Spleen (tissue), 11 donors: ENCODE results near the gene TMEM207. TPM values are rescaled to one million over a fixed set of nuclear protein-coding genes. Genes with fewer than 3 reads are reported as not detected.

Source experiments
- DNase-seq: peaks from one replicate; pipeline ENCODE4 v3.0.0-alpha.2; 2020
- H3K27ac ChIP-seq, 8 donors: fragments of 200-600 bp; sonication (generic) in 7 of 8; 1 replicate in 4 of 8; 2 replicates in 4 of 8; pipeline versions ENCODE4 v1.5.0 to v1.8.0; 2016 to 2021; ENCODE audit warnings: inconsistent platforms in 4 of 8, mild to moderate bottlenecking in 4 of 8, moderate library complexity in 1 of 8
- H3K27me3 ChIP-seq, 7 donors: fragments of 200-600 bp; sonication (generic) in 6 of 7; replicated peaks in 1 of 7; 1 replicate in 4 of 7; 2 replicates in 3 of 7; pipeline versions ENCODE4 v1.5.0 to v1.8.0; 2016 to 2021; ENCODE audit warnings: inconsistent platforms in 3 of 7, mild to moderate bottlenecking in 1 of 7
- H3K36me3 ChIP-seq, 6 donors: fragments of 200-600 bp; sonication (generic) in 5 of 6; 1 replicate in 4 of 6; 2 replicates in 2 of 6; pipeline versions ENCODE4 v1.5.0 to v1.8.0; 2016 to 2021; ENCODE audit warnings: inconsistent platforms in 2 of 6
- H3K4me1 ChIP-seq, 6 donors: fragments of 200-600 bp; sonication (generic) in 5 of 6; 1 replicate in 3 of 6; 2 replicates in 3 of 6; pipeline versions ENCODE4 v1.5.0 to v1.8.0; 2016 to 2021; ENCODE audit warnings: inconsistent platforms in 3 of 6
- H3K4me3 ChIP-seq, 8 donors: fragments of 200-600 bp; sonication (generic) in 7 of 8; 1 replicate in 4 of 8; 2 replicates in 4 of 8; pipeline versions ENCODE4 v1.5.0 to v1.8.0; 2016 to 2021; ENCODE audit warnings: inconsistent platforms in 4 of 8, mild to moderate bottlenecking in 4 of 8, moderate library complexity in 2 of 8
- H3K9me3 ChIP-seq, 8 donors: fragments of 200-600 bp; sonication (generic) in 7 of 8; 1 replicate in 4 of 8; 2 replicates in 4 of 8; pipeline versions ENCODE4 v1.5.0 to v1.8.0; 2016 to 2021; ENCODE audit warnings: inconsistent platforms in 4 of 8
- CTCF ChIP-seq, 11 experiments: fragments of 200-600 bp in 7 of 11; fragments of 450-650 bp in 4 of 11; sonication (generic) in 4 of 11; IDR thresholded peaks in 8 of 11; conservative IDR thresholded peaks in 3 of 11; 1 replicate in 7 of 11; 2 replicates in 4 of 11; pipeline versions ENCODE4 v1.4.0 to v1.8.0; 2016 to 2021; ENCODE audit warnings: antibody characterized with exemption in 11 of 11, inconsistent platforms in 4 of 11, mild to moderate bottlenecking in 1 of 11
- POLR2A ChIP-seq, 3 donors: fragments of 450-650 bp; IDR thresholded peaks; one replicate each; pipeline ENCODE4 v1.5.1; 2017; ENCODE audit warnings: antibody characterized with exemption in 3 of 3, mild to moderate bottlenecking in 1 of 3
- POLR2AphosphoS5 ChIP-seq, 3 donors: sonication (generic); formaldehyde crosslinking; IDR thresholded peaks; one replicate each; pipeline ENCODE4 v1.5.1; 2017; ENCODE audit warnings: antibody characterized with exemption in 3 of 3
- WGBS, 5 donors: extraction: QIAGEN DNeasy Blood & Tissue Kit in 3 of 5; methylation state at CpG; one replicate each; pipeline versions ENCODE4 v1.1.5 to v1.1.7; 2013 to 2018; 5-methylcytosine and 5-hydroxymethylcytosine counted together
- intact Hi-C: fragments of 100-400 bp; cut with DNase I; formaldehyde crosslinking; loops from one replicate; pipeline ENCODE4 v1.15.0; 2023; ENCODE audit warnings: low total_unique reads
- polyA plus RNA-seq, 3 donors: library from polyadenylated mRNA; stranded (reverse); fragments of 200-250 nt; gene quantifications; one replicate each; pipeline ENCODE4 v1.2.1, GENCODE V29; 2013
- total RNA-seq, 7 donors: library from RNA; depleted of rRNA in 3 of 7; stranded (reverse); fragments of >200 nt in 3 of 7; fragmentation: NEBNext Ultra II Directional in 4 of 7; extraction: Animal tissue kit (Norgen Biotek cat#: 25700) in 4 of 7; gene quantifications; one replicate each; pipeline versions ENCODE4 v1.1.0 to v1.2.1, GENCODE V29; 2016 to 2021
- donor health status: healthy with polysubstance abuse.
- donor health status: DM: no; HTN: no; CAD: no; lungs with moderate emphysema.
- donor health status: DM: no; HTN: no; CAD: no.
- donor health status: Bipolar disorder and iron deficiency.
- donor health status: healthy.
- donor health status: DM: no; HTN: no; CAD: no.
- donor health status: DM: yes; HTN: yes; CAD: no.

Gene TMEM207
- total and polyA plus RNA-seq, 10 donors = not detected

- TF ChIP-seq POLR2A (IDR thresholded peaks at IDR 0.05) (no peak), POLR2AphosphoS5 (IDR thresholded peaks at IDR 0.05) (no peak), CTCF (IDR thresholded peaks at IDR 0.05 in 8 of 11, conservative IDR thresholded peaks at IDR 0.05 in 3 of 11) (no peak)
- intact Hi-C loops = no loop called here
These were observed 47.2 kb upstream of the TMEM207 start for GRCh38 chr3:190496859-190497258.

GRCh38 chr3:190495796-190496195, 46.1 kb upstream of the TMEM207 start:
- H3K4me3 ChIP-seq = no peak overlapping the region
- H3K36me3 ChIP-seq = no peaks in the 10 kb centered on the region
- no peak overlapping the region for H3K27ac ChIP-seq
- no peaks in the 10 kb centered on the region for H3K27me3 ChIP-seq
- 61 to 82% (median 75%) methylated on average over 5 of the region's 5 CpGs for WGBS, 5 donors
- no peaks in the 10 kb centered on the region for H3K4me1 ChIP-seq
- H3K9me3 ChIP-seq = no peaks in the 10 kb centered on the region
- DNase-seq = no peak
- TF ChIP-seq POLR2AphosphoS5 (IDR thresholded peaks at IDR 0.05) (no peak), POLR2A (IDR thresholded peaks at IDR 0.05) (no peak), CTCF (IDR thresholded peaks at IDR 0.05 in 8 of 11, conservative IDR thresholded peaks at IDR 0.05 in 3 of 11) (no peak)
- intact Hi-C loops = no loop called here

More at GRCh38 chr3:190496859-190497258, 47.2 kb upstream of the TMEM207 start:
- H3K27me3 ChIP-seq = no peaks in the 10 kb centered on the region
- WGBS, 5 donors = 30 to 69% (median 47%) methylated on average over 1 of the region's 1 CpG
- no peak overlapping the region for H3K27ac ChIP-seq
- no peaks in the 10 kb centered on the region for H3K9me3 ChIP-seq
- no peak for DNase-seq
- no peaks in the 10 kb centered on the region for H3K4me1 ChIP-seq
- H3K36me3 ChIP-seq = no peaks in the 10 kb centered on the region
- H3K4me3 ChIP-seq = no peak overlapping the region

GRCh38 chr3:190495354-190495753, 45.7 kb upstream of the TMEM207 start:
- H3K27ac ChIP-seq = no peak overlapping the region
- intact Hi-C loops = no loop called here
- H3K27me3 ChIP-seq = peaks cover 0 to 3% (median 0%) of the 10 kb centered on the region in 7 donors
- H3K4me1 ChIP-seq = no peaks in the 10 kb centered on the region
- DNase-seq = no peak
- TF ChIP-seq POLR2A (IDR thresholded peaks at IDR 0.05) (no peak), POLR2AphosphoS5 (IDR thresholded peaks at IDR 0.05) (no peak), CTCF (IDR thresholded peaks at IDR 0.05 in 8 of 11, conservative IDR thresholded peaks at IDR 0.05 in 3 of 11) (no peak)
- no peaks in the 10 kb centered on the region for H3K36me3 ChIP-seq
- H3K4me3 ChIP-seq = no peak overlapping the region
- H3K9me3 ChIP-seq = no peaks in the 10 kb centered on the region

GRCh38 chr3:190494907-190495306, 45.2 kb upstream of the TMEM207 start:
- Histone ChIP-seq H3K4me1 (no peaks in the 10 kb centered on the region), H3K4me3 (no peak overlapping the region), H3K9me3 (no peaks in the 10 kb centered on the region), H3K27ac (no peak overlapping the region), H3K36me3 (no peaks in the 10 kb centered on the region), H3K27me3 (peaks cover 0 to 7% (median 0%) of the 10 kb centered on the region in 7 donors)
- intact Hi-C loops = no loop called here
- no peak for DNase-seq
- TF ChIP-seq CTCF (IDR thresholded peaks at IDR 0.05 in 8 of 11, conservative IDR thresholded peaks at IDR 0.05 in 3 of 11) (no peak), POLR2A (IDR thresholded peaks at IDR 0.05) (no peak), POLR2AphosphoS5 (IDR thresholded peaks at IDR 0.05) (no peak)
